Measurements from ENCODE around the gene ABCA2.

The ABCA2 gene

DNA sequence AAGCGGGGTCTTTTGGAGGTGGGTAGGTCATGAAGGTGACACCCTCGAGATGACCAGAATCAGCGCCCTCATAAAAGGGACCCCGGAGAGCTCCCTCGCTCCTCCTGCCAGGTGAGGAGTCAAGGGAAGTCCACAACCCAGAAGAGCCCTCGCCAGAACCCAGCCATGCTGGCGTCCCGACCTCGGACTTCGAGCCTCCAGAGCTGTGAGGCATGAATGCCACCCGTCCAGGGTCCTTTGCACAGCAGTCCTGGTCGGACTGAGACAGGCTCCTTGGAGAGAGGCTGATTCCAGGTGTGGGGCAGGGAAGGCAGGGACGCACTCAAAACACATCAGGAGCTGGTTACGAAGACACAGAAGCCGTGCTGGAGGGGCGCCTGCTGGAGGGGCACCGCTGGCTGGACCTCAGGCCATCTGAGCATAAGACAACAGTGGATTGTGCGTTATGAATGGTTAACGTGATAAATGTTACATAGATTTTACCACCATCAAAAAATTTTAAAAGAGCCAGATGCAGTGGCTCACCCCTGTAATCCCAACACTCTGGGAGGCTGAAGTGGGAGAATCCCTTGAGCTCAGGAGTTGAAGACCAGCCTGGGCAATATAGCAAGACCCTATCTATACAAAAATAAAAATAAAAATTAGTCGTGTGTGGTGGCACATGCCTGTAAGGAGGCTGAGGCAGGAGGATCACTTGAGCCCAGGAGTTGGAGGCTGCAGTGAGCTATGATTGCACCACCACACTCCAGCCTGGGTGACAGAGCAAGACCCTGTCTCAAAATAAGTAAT lies 26.0 kb downstream of the ABCA2 start:
- in situ Hi-C loops (cut with MboI; ENCODE audit: low sequenced_read_pairs), result no loop called here

DNA sequence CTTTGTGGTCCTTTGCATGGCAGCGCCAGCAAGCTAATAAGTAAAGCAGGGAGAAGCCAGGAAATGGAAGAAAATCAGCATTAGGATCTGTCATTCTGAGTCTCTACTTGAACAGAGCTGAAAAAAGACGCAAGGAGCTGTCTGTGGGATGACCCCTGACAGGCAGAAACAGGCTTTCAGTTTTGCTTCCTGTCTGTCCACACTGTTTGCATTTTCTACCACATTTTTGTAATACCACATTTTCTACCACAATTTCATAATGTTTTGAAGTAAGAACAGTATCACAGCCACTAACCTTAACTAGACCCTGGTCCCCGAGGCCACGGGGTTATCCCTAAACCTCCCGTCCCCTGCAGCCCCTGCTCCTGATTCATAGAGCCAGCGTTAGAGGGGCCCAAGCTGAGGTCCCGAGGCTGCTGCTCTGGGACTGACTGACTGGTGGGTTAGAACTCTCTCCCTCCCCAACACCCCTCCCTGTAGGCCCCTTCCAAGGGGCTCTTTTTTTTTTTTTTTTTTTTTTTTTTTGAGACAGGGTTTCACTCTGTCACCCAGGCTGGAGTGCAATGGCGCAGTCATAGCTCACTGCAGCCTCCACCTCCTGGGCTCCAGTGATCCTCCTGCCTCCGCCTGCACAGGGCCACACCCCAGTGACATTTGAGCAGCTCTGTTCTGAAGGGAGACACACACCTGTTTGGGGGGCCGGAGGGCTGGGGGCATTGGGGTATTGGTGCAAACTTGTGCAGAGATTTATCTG lies 27.7 kb downstream of the ABCA2 start:
- in situ Hi-C loops (cut with MboI; ENCODE audit: low sequenced_read_pairs), result no loop called here

DNA sequence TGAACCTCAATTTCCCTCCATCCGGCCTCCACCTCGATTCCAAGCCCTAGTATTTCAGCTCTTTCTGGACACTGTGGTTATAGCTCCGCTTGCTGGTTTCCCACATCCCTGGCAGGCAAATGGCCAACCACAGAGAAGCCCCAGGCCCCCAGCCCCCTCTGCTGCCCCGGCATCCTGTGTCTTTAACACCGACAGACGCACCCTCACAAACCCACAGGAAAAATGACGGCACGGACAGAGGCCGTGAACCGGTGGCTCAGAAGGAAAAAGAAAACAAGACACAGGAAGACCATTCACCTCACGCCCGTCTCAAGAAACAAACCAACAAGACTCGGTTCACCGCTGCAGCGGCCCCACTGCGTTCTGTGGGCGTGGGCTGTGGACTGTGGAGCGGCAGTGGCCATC lies 30.2 kb downstream of the ABCA2 start:
- in situ Hi-C loops (cut with MboI; ENCODE audit: low sequenced_read_pairs), result no loop called here

GRCh38 chr9:136997371-136997770 lies 30.7 kb downstream of the ABCA2 start:
- in situ Hi-C loops (cut with MboI; ENCODE audit: low sequenced_read_pairs), result no loop called here

- in situ Hi-C loops (cut with MboI; ENCODE audit: low sequenced_read_pairs), result no loop called here
Observed at GRCh38 chr9:136996361-136997292, 31.4 kb downstream of the ABCA2 start, which contains the start of gene CLIC3. CLIC3 (minus strand) TSS chr9:136996568; CDS start chr9:136996543, 25 bp downstream.

GRCh38 chr9:136995772-136996311 lies 32.2 kb downstream of the ABCA2 start:
- in situ Hi-C loops (cut with MboI; ENCODE audit: low sequenced_read_pairs), result no loop called here

DNA sequence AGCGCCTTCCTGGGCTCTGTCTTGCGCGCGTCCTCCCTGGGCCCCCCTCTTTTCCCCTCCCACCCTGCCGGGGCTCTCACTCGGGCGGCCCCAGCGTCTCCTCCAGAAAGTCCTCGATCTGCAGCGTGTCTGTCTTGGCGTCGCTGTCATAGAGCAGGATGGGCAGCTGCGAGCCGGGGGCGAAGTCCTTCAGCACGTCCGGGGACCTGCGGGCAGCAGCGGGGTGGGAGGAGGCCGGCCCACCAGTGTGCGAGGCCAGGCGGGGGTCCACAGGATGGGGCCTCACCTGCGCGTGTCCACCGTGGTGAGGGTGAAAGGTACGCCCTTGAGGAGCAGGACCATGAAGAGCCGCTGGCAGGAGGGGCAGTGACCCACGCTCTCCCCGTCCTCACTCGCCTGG lies 32.7 kb downstream of the ABCA2 start:
- in situ Hi-C loops (cut with MboI; ENCODE audit: low sequenced_read_pairs), result no loop called here

GRCh38 chr9:136994888-136995230 lies 33.2 kb downstream of the ABCA2 start:
- in situ Hi-C loops (cut with MboI; ENCODE audit: low sequenced_read_pairs), result no loop called here

- in situ Hi-C loops (cut with MboI; ENCODE audit: low sequenced_read_pairs), result no loop called here
Observed at GRCh38 chr9:136994180-136994887, 33.7 kb downstream of the ABCA2 start.

GRCh38 chr9:136992819-136993369 lies 35.1 kb downstream of the ABCA2 start:
- in situ Hi-C loops (cut with MboI; ENCODE audit: low sequenced_read_pairs), result no loop called here

DNA sequence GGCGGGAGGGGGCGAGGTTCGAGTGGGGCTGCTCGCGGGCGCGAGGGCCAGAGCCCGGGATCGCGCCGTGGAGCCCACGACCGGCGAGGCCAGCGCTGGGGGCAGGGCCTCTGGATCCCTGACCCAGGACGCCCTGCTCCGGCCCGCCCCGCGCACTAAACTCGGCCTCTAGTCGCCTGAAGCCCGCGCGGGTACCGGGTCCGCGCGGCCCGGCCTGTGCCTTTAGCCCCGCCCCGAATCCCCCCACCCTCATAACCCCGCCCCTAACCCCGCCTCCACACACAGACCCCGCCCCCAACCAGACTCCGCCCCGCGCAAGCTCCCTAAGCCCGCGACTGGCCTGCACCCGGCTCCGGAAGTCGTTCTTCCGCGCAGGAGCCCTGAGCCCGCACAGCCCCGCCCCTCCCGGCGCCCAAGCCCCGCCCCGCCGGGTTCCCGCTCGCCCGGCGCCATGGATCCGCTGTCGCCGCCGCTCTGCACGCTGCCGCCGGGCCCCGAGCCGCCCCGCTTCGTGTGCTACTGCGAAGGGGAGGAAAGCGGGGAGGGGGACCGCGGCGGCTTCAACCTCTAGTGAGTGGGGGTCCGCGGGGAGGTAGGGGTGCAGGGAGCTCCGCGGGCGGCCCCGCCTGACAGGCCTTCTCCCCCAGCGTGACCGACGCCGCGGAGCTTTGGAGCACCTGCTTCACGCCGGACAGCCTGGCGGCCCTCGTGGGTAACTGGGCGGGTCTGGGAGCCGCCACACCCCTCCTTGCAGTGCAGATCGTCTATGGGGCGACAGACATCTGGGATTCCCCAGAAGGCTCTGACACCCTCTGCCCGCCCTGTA lies 35.8 kb downstream of the ABCA2 start, which contains the start of gene PAXX:
Gene PAXX, plus strand, starts transcription at position 430 of the 826 bp plus-strand sequence. Its CDS starts 22 bp downstream, at position 452.
- in situ Hi-C loops (cut with MboI; ENCODE audit: low sequenced_read_pairs), result no loop called here

DNA sequence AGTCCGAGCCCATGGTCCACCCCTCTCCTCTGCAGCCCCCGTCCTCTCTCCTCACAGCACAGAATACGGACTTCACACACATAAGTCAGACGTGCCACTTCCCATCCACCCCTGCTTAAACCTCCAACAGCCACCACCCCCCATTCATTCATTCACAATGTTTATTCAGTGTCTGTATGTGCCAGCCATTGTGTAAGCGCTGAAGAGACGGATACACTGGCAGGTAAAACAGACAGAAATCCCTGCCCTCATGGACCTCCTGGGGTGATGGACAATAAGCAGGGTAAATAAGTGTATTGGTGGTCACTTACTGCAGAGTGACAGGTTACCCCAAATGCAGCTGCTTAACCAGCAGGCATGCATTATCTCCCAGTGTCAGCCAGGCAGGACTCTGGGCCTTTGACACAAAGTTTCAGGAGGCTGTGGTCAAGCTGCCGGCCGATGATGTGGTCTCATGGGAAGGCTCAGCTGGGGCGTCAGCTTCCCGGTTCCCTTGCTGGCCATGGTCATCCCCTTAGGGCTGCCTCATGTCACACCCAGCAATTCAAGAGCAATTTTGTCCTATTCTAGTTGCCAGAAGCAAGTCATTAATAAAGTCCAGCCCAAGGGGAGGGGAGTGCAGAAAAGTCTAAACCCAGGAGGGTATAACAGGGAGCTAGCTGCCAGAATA lies 37.7 kb downstream of the ABCA2 start:
- in situ Hi-C loops (cut with MboI; ENCODE audit: low sequenced_read_pairs), result no loop called here

GRCh38 chr9:136988872-136989271 lies 39.2 kb downstream of the ABCA2 start:
- in situ Hi-C loops (cut with MboI; ENCODE audit: low sequenced_read_pairs), result no loop called here

GRCh38 chr9:136985853-136986252 lies 42.2 kb downstream of the ABCA2 start:
- in situ Hi-C loops (cut with MboI; ENCODE audit: low sequenced_read_pairs), result no loop called here

GRCh38 chr9:136985027-136985602 lies 42.9 kb downstream of the ABCA2 start:
- in situ Hi-C loops (cut with MboI; ENCODE audit: low sequenced_read_pairs), result no loop called here

DNA sequence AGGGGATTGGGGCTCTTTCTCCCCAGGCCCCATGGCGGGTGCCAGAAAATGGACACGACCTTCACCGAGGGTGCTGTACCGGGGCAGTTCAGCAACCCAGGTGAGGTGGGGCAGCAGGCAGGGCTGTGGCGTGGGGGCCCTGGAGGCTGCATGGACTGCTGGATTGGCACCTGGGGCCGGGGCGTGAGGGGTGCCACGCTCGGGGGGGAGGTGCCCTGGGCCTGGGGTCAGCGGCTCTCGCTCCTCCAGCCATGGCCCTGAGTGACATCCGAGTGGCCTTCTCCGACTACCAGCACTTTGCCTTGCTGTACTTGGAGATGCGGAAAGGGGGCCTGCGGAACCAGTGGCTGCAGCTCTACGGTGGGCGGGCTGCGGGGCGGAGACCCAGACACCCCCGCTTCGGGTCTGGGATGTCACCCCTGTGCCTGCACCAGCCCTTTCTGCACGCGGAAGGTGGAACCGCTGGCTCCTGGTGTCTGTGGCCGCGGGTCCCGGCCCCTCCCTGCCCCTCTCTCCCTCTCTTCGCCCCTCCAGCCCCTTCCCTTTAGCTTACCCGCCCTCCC lies 43.5 kb downstream of the ABCA2 start:
- in situ Hi-C loops (cut with MboI; ENCODE audit: low sequenced_read_pairs), result no loop called here

- in situ Hi-C loops (cut with MboI; ENCODE audit: low sequenced_read_pairs), result no loop called here
Observed at GRCh38 chr9:136983656-136984314, 44.3 kb downstream of the ABCA2 start.

Measured in HL-60/S4 treated with phorbol 12-myristate 13-acetate at 8.2 ng/mL for 4 days and 3 days (cell line).